NCI-H82 treated with DMSO at 0.1 percent for 48 hours (cell line): ENCODE results near the gene WDR18.

Source experiments
- DNase-seq: peaks from one replicate; lab custom pipeline; 2025; ENCODE audit not compliant: unreplicated experiment; lab: John Stamatoyannopoulos, UW

Gene WDR18

GRCh38 chr19:984165-984967 is at the start of gene WDR18:
WDR18 (plus strand) TSS chr19:984345; CDS start chr19:984354, 9 bp downstream.
- DNase-seq: peak; percentile 52

GRCh38 chr19:934865-935479 is 49.2 kb upstream of the WDR18 start:
- no peak for DNase-seq

- DNase-seq: no peak
These were observed 48.0 kb upstream of the WDR18 start for GRCh38 chr19:936175-936546.

- DNase-seq: no peak
These were observed 46.9 kb upstream of the WDR18 start for GRCh38 chr19:937259-937694.

- no peak for DNase-seq
These were observed 45.8 kb upstream of the WDR18 start for GRCh38 chr19:938233-938923.

GRCh38 chr19:939439-939838 is 44.7 kb upstream of the WDR18 start:
- no peak for DNase-seq

GRCh38 chr19:939922-940321 is 44.2 kb upstream of the WDR18 start:
- no peak for DNase-seq

- no peak for DNase-seq
These were observed 43.4 kb upstream of the WDR18 start for GRCh38 chr19:940591-941291.

- no peak for DNase-seq
These were observed 42.6 kb upstream of the WDR18 start for GRCh38 chr19:941292-942132.

GRCh38 chr19:942133-942645 is 42.0 kb upstream of the WDR18 start:
- DNase-seq: no peak

GRCh38 chr19:943551-944170 is 40.5 kb upstream of the WDR18 start:
- DNase-seq: no peak

- DNase-seq: no peak
These were observed 40.0 kb upstream of the WDR18 start for GRCh38 chr19:944171-944567.

GRCh38 chr19:944663-945241 is 39.4 kb upstream of the WDR18 start:
- DNase-seq: no peak

- no peak for DNase-seq
These were observed 38.5 kb upstream of the WDR18 start for GRCh38 chr19:945401-946252.

GRCh38 chr19:947090-947706 is 36.9 kb upstream of the WDR18 start:
- DNase-seq: no peak

GRCh38 chr19:947707-948539 is 36.2 kb upstream of the WDR18 start:
- no peak for DNase-seq

GRCh38 chr19:948842-949496 is 35.2 kb upstream of the WDR18 start:
- DNase-seq: no peak
